SU-DHL-6 (cell line): Measurements from ENCODE around the gene CFAP410.

Experiments
- EZH2phosphoT487 ChIP-seq: fragments of 200-600 bp; sonication (generic), shearing (Covaris generic); conservative IDR thresholded peaks from 2 replicates; pipeline ENCODE4 v1.6.1; 2018; ENCODE audit warnings: mild to moderate bottlenecking, antibody characterized with exemption, low read length, moderate library complexity, mixed read lengths
- TF ChIP-seq, protein P1 (sequence below): fragments of 200-600 bp; sonication (generic); IDR thresholded peaks from one replicate; pipeline ENCODE4 v1.5.1; 2017; ENCODE audit warnings: antibody characterized with exemption, mild to moderate bottlenecking, low read length, moderate library complexity; ENCODE audit not compliant: insufficient read depth, poor library complexity, severe bottlenecking

DNA sequence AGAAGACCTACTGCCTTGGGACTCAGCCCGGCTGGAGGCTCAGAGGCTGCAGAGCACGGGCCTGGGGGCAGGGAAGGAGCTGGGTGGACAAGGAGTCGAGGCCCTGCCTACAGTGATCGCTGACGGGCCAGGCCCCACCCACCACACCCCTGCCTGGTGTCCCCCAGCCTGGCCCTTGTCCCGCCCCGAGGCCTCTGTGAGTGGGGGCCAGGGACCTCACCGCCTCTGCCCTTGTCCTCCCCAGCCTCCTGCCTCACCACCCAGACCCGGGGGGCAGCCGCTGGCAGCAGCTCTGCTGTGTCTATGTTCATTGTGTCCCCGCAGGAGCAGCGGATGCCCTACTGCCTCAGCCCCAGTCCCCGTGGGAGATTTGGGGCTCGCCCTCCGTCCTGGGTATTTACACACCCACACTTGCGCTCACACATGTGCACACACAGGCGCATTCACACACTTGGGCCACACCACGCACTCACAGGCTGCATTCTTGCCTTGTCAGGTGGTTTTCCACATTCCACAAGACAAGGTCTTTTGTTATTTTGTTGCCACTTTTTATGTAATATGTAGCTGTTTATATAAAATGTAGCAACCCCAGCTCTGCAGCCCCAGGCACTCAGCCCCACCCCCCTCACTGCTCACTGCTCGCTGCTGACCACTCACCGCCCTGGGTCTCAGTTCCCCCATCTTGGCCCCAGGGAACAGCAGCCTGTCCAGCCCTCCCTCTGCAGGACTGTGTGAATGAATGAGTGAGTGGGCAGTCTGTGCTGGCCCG is 32.1 kb downstream of the CFAP410 start:
- TF ChIP-seq, protein P1, sequence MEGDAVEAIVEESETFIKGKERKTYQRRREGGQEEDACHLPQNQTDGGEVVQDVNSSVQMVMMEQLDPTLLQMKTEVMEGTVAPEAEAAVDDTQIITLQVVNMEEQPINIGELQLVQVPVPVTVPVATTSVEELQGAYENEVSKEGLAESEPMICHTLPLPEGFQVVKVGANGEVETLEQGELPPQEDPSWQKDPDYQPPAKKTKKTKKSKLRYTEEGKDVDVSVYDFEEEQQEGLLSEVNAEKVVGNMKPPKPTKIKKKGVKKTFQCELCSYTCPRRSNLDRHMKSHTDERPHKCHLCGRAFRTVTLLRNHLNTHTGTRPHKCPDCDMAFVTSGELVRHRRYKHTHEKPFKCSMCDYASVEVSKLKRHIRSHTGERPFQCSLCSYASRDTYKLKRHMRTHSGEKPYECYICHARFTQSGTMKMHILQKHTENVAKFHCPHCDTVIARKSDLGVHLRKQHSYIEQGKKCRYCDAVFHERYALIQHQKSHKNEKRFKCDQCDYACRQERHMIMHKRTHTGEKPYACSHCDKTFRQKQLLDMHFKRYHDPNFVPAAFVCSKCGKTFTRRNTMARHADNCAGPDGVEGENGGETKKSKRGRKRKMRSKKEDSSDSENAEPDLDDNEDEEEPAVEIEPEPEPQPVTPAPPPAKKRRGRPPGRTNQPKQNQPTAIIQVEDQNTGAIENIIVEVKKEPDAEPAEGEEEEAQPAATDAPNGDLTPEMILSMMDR, result no peak
- TF ChIP-seq EZH2phosphoT487, result no peak
